Bronchial epithelial cell (primary cell): ENCODE results near the gene FAM107A. TPM values are rescaled to one million over a fixed set of nuclear protein-coding genes. Genes with fewer than 3 reads are reported as not detected.

Experiments used
- DNase-seq: peaks from one replicate; pipeline ENCODE4 v3.0.0-alpha.2; 2010; ENCODE audit warnings: low read depth
- FAIRE-seq: peaks from 2 replicates; lab custom pipeline; 2011; peaks lifted over from hg19 to GRCh38; lab: Jason Lieb, UNC
- H3K27me3 ChIP-seq: 2 replicates; pipeline ENCODE4 v1.5.1; 2011; ENCODE audit warnings: low read length; ENCODE audit not compliant: control insufficient read depth, insufficient read depth
- H3K36me3 ChIP-seq: 2 replicates; pipeline ENCODE4 v1.5.1; 2011; ENCODE audit warnings: low read length; ENCODE audit not compliant: control insufficient read depth, insufficient read depth
- H3K4me3 ChIP-seq: 2 replicates; pipeline ENCODE4 v1.5.1; 2011; ENCODE audit warnings: mild to moderate bottlenecking, low read depth, low read length, control low read depth
- total RNA-seq: library from RNA; depleted of rRNA; stranded (reverse); fragments of >200 nt; gene quantifications from 2 replicates; pipeline ENCODE4 v1.2.1, GENCODE V29; 2014
- TF ChIP-seq, protein P1 (sequence below): IDR thresholded peaks from 2 replicates; pipeline ENCODE4 v1.5.1; 2011; ENCODE audit warnings: mild to moderate bottlenecking, moderate library complexity, low read length, control low read depth, inconsistent platforms; ENCODE audit not compliant: insufficient read depth, severe bottlenecking

The FAM107A gene
- total RNA-seq, 1 donor from 2014 or later, result not detected

DNA sequence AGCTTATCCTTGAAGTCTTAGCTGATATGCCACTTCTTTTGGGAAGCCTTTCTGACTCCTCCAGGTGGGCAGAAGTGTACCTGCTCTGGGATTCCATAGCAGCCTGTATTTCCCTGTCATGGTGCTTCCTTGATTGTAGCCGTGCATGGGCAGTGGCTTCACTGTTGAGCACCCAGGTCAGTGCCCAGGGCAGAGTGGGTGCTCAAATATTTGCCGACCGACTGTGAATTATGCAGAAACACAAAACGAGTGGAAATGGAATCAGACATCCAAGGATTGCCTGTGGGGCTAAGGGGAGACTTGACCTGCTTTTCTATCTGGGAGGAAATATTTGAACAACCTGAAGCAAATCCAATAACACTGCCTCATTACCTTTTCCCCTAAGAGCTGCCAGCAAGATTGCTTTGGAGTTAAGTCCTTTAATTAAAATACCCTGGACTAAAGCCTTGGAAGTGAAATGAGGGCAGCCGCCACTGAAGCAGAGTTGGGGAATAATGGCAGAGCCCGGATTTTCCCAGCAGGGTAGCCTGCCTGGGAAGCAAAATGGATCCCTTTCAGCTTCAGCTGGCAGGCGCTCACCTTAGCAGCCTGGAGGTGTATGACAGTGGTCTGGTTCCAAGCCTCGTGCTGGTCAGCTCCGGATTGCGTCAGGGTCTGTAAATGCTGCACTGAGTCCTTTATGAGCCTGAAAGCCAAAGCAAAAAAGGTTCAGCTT lies 55.1 kb downstream of the FAM107A start:
- DNase-seq, result no peak
- no peaks in the 10 kb centered on the region for H3K36me3 ChIP-seq
- no peak overlapping the region for H3K4me3 ChIP-seq
- TF ChIP-seq, protein P1, sequence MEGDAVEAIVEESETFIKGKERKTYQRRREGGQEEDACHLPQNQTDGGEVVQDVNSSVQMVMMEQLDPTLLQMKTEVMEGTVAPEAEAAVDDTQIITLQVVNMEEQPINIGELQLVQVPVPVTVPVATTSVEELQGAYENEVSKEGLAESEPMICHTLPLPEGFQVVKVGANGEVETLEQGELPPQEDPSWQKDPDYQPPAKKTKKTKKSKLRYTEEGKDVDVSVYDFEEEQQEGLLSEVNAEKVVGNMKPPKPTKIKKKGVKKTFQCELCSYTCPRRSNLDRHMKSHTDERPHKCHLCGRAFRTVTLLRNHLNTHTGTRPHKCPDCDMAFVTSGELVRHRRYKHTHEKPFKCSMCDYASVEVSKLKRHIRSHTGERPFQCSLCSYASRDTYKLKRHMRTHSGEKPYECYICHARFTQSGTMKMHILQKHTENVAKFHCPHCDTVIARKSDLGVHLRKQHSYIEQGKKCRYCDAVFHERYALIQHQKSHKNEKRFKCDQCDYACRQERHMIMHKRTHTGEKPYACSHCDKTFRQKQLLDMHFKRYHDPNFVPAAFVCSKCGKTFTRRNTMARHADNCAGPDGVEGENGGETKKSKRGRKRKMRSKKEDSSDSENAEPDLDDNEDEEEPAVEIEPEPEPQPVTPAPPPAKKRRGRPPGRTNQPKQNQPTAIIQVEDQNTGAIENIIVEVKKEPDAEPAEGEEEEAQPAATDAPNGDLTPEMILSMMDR, result no peak
- no peak for FAIRE-seq
- H3K27me3 ChIP-seq, result no peaks in the 10 kb centered on the region

DNA sequence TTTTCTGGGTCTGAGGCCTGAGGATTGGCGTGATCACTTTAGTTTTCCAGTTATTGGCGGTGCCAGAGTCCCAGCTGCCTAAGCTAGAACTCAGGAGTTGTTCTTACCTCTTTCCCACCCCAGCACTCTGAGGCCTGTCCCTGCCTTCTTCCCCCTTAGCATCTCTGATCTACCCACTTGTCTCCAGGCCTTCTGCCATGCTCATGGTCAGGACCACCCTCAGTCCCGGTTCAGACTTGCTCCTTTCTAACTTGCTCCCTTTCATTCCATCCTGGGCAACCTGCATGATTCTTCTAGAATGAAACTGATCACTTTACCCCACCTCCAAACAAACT lies 55.9 kb downstream of the FAM107A start:
- FAIRE-seq (no peak), DNase-seq (no peak)
- Histone ChIP-seq H3K27me3 (no peaks in the 10 kb centered on the region), H3K36me3 (no peaks in the 10 kb centered on the region), H3K4me3 (no peak overlapping the region)
- TF ChIP-seq, protein P1, result no peak

DNA sequence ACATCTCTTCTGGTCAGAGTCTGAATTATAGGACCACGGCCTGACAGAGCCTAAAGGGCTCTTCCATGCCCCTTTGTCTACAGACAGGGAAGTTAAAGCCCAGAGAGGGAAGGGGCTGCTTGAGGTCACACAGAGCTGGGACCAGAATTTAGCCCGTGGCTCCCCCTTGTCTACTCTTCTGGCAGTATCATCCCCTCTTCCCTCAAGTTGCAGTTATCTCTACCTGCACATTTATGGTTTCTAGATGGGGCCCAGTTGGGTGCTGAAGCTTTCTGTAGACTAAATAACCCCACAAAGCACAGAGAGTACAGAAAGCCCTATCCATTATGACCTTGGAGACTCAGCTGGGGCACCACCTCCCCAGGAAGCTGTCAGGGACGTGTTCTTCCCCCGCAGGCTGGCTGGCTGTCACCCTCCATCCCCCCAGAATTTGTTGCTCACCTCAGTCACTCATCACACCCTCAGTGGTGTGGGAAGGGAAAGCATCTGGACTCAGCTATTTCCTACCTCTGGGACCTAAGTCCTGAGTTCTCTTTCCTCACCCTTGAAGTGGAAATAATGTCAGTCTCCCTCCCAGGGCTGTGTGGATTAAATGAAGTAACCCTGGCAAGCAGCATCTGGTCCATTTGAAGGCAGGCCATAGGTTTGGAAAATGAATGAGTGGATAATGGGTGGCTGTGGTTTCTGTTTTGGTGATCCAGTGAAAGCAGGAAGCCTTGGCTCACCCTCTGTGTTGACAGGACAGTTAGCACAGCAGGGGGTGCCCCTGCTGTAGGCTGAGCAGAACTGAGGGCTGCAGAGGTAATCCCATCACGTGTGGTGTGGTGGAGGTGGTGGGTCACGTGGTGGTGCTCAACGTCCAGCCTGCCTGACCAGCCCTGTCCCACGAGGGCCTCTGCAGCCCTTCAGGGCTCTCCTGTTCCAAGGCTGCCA lies 56.5 kb downstream of the FAM107A start:
- DNase-seq (no peak), FAIRE-seq (peak; percentile 94)
- no peaks in the 10 kb centered on the region for H3K27me3 ChIP-seq

DNA sequence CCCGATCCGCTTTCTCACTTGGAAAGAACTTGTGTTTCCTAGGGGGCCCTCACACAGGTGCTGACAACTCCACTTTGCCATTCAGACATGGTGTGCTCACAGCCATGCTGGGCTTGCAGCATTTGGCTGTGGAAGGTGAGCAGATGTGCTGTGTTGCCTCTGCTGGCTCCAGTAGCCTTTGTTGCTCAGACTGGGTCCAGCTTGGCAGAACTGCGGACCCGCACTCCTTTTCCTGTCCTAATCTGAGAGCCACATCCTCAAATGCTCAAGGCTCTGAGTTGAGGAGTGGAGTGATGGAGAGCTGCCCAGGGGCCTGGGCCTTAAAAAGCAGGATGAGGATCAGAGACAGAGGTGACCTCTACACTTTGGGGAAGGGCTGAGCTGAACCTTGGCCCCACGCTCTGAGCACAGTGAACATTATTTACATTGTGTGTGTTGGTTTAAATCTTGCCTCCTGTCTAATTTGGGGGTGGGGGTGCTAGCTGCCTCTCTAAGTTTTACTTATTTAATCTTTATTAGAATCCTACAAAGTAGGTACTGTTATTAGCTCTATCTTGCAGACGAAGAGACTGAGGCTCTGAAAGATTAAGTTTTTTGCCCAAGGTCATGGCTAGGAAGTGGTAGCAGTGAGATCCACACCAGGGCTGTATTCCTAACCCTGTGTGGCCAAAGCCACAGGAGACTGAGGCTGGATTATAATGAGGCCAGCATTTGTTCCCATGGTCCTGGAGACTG lies 57.4 kb downstream of the FAM107A start:
- DNase-seq, result no peak
- TF ChIP-seq, protein P1, result no peak
- H3K36me3 ChIP-seq, result no peaks in the 10 kb centered on the region
- no peak overlapping the region for H3K4me3 ChIP-seq
- FAIRE-seq, result no peak
- no peaks in the 10 kb centered on the region for H3K27me3 ChIP-seq

More for the DNA sequence above, 56.5 kb downstream of the FAM107A start:
- TF ChIP-seq, protein P1, result no peak
- H3K36me3 ChIP-seq, result no peaks in the 10 kb centered on the region
- no peak overlapping the region for H3K4me3 ChIP-seq

DNA sequence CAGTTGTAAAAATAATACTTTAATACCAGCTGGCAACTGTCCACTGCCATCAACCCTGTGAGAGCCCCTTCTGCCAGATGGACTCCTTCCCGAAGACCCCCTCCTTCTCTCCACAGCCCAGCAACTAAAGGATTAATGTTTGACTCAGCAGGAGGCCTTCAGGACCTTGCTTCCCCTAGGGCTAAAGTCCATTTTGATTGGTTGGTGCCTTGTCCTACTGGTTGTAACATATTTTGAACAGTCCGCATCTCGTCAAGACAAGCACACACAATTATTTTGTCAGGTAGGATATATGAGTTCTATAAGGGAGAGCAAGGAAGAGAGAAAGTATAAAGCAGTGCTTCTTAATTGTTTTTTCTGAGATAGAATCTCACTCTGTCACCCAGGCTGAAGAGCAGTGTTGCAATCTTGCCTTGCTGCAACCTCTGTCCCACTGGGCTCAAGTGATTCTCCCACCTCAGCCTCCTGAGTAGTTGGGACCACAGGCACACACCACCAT lies 58.9 kb downstream of the FAM107A start:
- TF ChIP-seq, protein P1, result no peak
- FAIRE-seq, result no peak
- DNase-seq, result no peak
- H3K4me3 ChIP-seq, result no peak overlapping the region
- H3K27me3 ChIP-seq, result no peaks in the 10 kb centered on the region
- H3K36me3 ChIP-seq, result no peaks in the 10 kb centered on the region
